NCI-H187 (cell line): Measurements from ENCODE around the gene CDR2.

Source experiments
- DNase-seq, 2 experiments: peaks; one replicate each; lab custom pipeline; 2025; lab: John Stamatoyannopoulos, UW

Gene CDR2

GRCh38 chr16:22324787-22325597 is 49.4 kb downstream of the CDR2 start:
- no peak for DNase-seq

GRCh38 chr16:22323959-22324786 is 50.2 kb downstream of the CDR2 start:
- no peak for DNase-seq

- no peak for DNase-seq
Observed at GRCh38 chr16:22323173-22323958, 51.1 kb downstream of the CDR2 start.

GRCh38 chr16:22322741-22323140 is 51.7 kb downstream of the CDR2 start:
- no peak for DNase-seq

- DNase-seq, result no peak
Observed at GRCh38 chr16:22322021-22322471, 52.4 kb downstream of the CDR2 start.

- DNase-seq, result peak; percentile 4 to 13
Observed at GRCh38 chr16:22321340-22322001, 52.9 kb downstream of the CDR2 start.

GRCh38 chr16:22320572-22321339 is 53.7 kb downstream of the CDR2 start:
- no peak for DNase-seq

GRCh38 chr16:22318690-22319358 is 55.6 kb downstream of the CDR2 start:
- no peak for DNase-seq

- DNase-seq, result no peak
Observed at GRCh38 chr16:22317625-22318024, 56.8 kb downstream of the CDR2 start.

GRCh38 chr16:22317001-22317530 is 57.4 kb downstream of the CDR2 start:
- no peak for DNase-seq

GRCh38 chr16:22316411-22316811 is 58.0 kb downstream of the CDR2 start:
- no peak for DNase-seq

GRCh38 chr16:22315979-22316378 is 58.4 kb downstream of the CDR2 start:
- DNase-seq, result no peak

GRCh38 chr16:22314661-22315626 is 59.5 kb downstream of the CDR2 start:
- DNase-seq, result no peak

GRCh38 chr16:22313876-22314470 is 60.4 kb downstream of the CDR2 start:
- no peak for DNase-seq

- DNase-seq, result no peak
Observed at GRCh38 chr16:22312897-22313781, 61.3 kb downstream of the CDR2 start.

GRCh38 chr16:22311520-22311919 is 62.9 kb downstream of the CDR2 start:
- no peak for DNase-seq

GRCh38 chr16:22308824-22309520 is 65.4 kb downstream of the CDR2 start:
- DNase-seq, result no peak
